ENCODE results near the gene DNHD1. TPM values are rescaled to one million over a fixed set of nuclear protein-coding genes. Genes with fewer than 3 reads are reported as not detected.
"Not testable (repeated sequence)": the region's sequence is repeated elsewhere in the genome, so short reads cannot be mapped to it uniquely, and the experiment has no call there.

Gene DNHD1
- total RNA-seq, 4 donors from 2014 or later: 1.3 to 11.8 (median 7.7) TPM

DNA sequence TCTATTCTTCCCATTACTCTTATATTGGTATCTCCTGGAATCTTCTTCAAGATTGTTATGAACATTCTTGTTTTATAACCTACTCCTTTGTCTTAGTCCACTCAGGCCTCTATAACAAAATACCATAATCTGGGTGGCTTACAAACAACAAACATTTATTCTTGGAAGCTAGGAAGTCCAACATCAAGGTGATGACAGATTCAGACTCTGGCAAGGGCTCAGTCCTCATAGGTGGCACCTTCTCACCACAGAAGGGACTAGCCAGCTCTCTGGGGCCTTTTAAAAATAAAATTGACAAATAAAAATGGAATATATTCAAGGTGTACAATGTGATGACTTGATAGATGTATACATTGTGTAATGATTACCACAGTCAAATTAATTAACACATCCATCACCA is 19.8 kb downstream of the DNHD1 start:
- H3K4me1 ChIP-seq: no peaks in the 10 kb centered on the region
- TF ChIP-seq, protein P1, sequence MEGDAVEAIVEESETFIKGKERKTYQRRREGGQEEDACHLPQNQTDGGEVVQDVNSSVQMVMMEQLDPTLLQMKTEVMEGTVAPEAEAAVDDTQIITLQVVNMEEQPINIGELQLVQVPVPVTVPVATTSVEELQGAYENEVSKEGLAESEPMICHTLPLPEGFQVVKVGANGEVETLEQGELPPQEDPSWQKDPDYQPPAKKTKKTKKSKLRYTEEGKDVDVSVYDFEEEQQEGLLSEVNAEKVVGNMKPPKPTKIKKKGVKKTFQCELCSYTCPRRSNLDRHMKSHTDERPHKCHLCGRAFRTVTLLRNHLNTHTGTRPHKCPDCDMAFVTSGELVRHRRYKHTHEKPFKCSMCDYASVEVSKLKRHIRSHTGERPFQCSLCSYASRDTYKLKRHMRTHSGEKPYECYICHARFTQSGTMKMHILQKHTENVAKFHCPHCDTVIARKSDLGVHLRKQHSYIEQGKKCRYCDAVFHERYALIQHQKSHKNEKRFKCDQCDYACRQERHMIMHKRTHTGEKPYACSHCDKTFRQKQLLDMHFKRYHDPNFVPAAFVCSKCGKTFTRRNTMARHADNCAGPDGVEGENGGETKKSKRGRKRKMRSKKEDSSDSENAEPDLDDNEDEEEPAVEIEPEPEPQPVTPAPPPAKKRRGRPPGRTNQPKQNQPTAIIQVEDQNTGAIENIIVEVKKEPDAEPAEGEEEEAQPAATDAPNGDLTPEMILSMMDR (IDR thresholded peaks at IDR 0.05): no peak
- no peak for TF ChIP-seq POLR2A (IDR thresholded peaks at IDR 0.05)
- intact Hi-C loops (cut with DNase I): no loop called here
- no peaks in the 10 kb centered on the region for H3K9me3 ChIP-seq
- peaks cover 0 to 52% (median 0%) of the 10 kb centered on the region in 3 donors for H3K36me3 ChIP-seq
- H3K27ac ChIP-seq: no peak overlapping the region
- H3K27me3 ChIP-seq: no peaks in the 10 kb centered on the region
- no peak for DNase-seq
- H3K4me3 ChIP-seq: no peak overlapping the region

DNA sequence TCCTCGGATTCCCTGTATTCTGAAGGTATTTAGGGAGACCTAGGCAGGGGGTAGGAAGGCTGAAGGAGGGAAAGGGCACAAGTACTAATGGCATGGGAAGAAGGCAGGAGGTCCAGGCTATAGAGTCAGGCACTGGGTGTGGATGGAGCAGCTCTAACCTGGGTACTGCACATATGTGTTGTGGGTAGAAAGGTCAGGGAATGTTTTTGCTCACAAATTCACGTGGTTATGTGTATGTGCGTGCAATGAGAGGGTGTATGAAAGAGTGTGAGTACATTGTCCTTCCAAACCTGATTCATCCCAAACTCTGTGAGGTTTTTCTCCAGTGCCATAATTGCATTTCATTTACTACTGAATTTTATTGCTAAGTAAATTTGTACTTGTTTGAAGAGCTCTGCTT is 23.2 kb downstream of the DNHD1 start:
- TF ChIP-seq, protein P1 (IDR thresholded peaks at IDR 0.05): no peak
- no peak for TF ChIP-seq POLR2A (IDR thresholded peaks at IDR 0.05)
- Histone ChIP-seq H3K4me3 (no peak overlapping the region), H3K27ac (no peak overlapping the region), H3K36me3 (peaks cover 0 to 25% (median 0%) of the 10 kb centered on the region in 3 donors), H3K27me3 (no peaks in the 10 kb centered on the region), H3K9me3 (no peaks in the 10 kb centered on the region), H3K4me1 (no peaks in the 10 kb centered on the region)
- intact Hi-C loops (cut with DNase I): no loop called here
- no peak for DNase-seq
- 75 to 80% methylated on average over 3 of the region's 3 CpGs for WGBS, 2 donors

DNA sequence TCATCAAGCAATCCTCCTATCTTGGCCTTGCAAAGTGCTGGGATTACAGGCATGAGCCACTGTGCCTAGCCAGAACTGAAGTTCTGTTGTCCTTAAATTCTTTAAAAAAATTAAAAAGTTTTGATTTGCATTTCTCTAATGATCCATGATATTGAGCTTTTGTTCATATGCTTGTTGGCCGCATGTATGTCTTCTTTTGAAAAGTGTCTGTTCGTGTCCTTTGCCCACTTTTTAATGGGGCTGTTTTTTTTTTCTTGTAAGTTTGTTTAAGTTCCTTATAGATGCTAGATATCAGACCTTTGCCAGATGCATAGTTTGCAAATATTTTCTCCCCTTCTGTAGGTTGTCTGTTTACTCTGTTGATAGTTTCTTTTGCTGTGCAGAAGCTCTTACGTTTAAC is 24.9 kb downstream of the DNHD1 start:
- H3K27me3 ChIP-seq; H3K9me3 ChIP-seq; H3K4me3 ChIP-seq; DNase-seq; intact Hi-C loops (cut with DNase I); H3K4me1 ChIP-seq; H3K27ac ChIP-seq: not testable (repeated sequence)
- 91 to 94% methylated on average over 3 of the region's 3 CpGs for WGBS, 2 donors
- H3K36me3 ChIP-seq: peaks cover 0 to 25% (median 0%) of the 10 kb centered on the region in 3 donors

- Histone ChIP-seq H3K9me3 (no peaks in the 10 kb centered on the region), H3K4me3 (no peak overlapping the region), H3K36me3 (peaks cover 0 to 28% (median 0%) of the 10 kb centered on the region in 3 donors), H3K27me3 (no peaks in the 10 kb centered on the region), H3K27ac (no peak overlapping the region), H3K4me1 (no peaks in the 10 kb centered on the region)
- TF ChIP-seq, protein P1 (IDR thresholded peaks at IDR 0.05): no peak
- no peak for TF ChIP-seq POLR2A (IDR thresholded peaks at IDR 0.05)
- no peak for DNase-seq
- intact Hi-C loops (cut with DNase I): no loop called here
- 0% methylated on average over 1 of the region's 1 CpG for WGBS, 2 donors
Measured at GRCh38 chr11:6523253-6523652, 26.2 kb downstream of the DNHD1 start.

GRCh38 chr11:6526411-6527135 is 29.5 kb downstream of the DNHD1 start:
- intact Hi-C loops (cut with DNase I): no loop called here
- H3K27me3 ChIP-seq: no peaks in the 10 kb centered on the region
- DNase-seq: no peak
- TF ChIP-seq, protein P1 (IDR thresholded peaks at IDR 0.05): no peak
- no peak for TF ChIP-seq POLR2A (IDR thresholded peaks at IDR 0.05)
- no peak overlapping the region for H3K27ac ChIP-seq
- H3K9me3 ChIP-seq: no peaks in the 10 kb centered on the region
- no peak overlapping the region for H3K4me3 ChIP-seq
- H3K4me1 ChIP-seq: no peaks in the 10 kb centered on the region
- 63 to 84% methylated on average over 3 of the region's 3 CpGs for WGBS, 2 donors
- H3K36me3 ChIP-seq: peaks cover 0 to 26% (median 4%) of the 10 kb centered on the region in 3 donors
